H1 (cell line): ENCODE measurements around the gene PLK3.

Source experiments
- BCL11A ChIP-seq, 2 experiments: IDR thresholded peaks; one replicate each; pipeline ENCODE4 v1.6.1; 2011; ENCODE audit warnings: low read depth in 2 of 2, low read length in 2 of 2, mild to moderate bottlenecking in 2 of 2
- CEBPB ChIP-seq: IDR thresholded peaks from 2 replicates; pipeline ENCODE4 v1.6.1; 2012; ENCODE audit warnings: low read depth, low read length
- CTCF ChIP-seq, 3 experiments: IDR thresholded peaks; 1 replicate in 2 of 3; 2 replicates in 1 of 3; pipeline versions ENCODE4 v1.5.1 to v1.6.1; 2011; ENCODE audit warnings: low read length in 3 of 3, mild to moderate bottlenecking in 3 of 3, inconsistent platforms in 2 of 3, low read depth in 1 of 3, moderate library complexity in 1 of 3; ENCODE audit not compliant: insufficient read depth in 1 of 3; ENCODE audit errors: control extremely low read depth in 1 of 3
- EGR1 ChIP-seq: IDR thresholded peaks from 2 replicates; pipeline ENCODE4 v1.6.1; 2011; ENCODE audit warnings: low read depth, low read length, borderline replicate concordance
- RBBP5 ChIP-seq: IDR thresholded peaks from 2 replicates; pipeline ENCODE4 v1.7.1; 2012; ENCODE audit warnings: low read depth, mild to moderate bottlenecking, inconsistent platforms, low read length, moderate library complexity, borderline replicate concordance
- SUZ12 ChIP-seq: fragments of 200-600 bp; sonication (generic); IDR thresholded peaks from 2 replicates; pipeline ENCODE4 v1.6.1; 2012; ENCODE audit warnings: mild to moderate bottlenecking, inconsistent platforms, low read length, moderate library complexity, mixed read lengths

- TF ChIP-seq EGR1, result no peak
- no peak for TF ChIP-seq RBBP5
- TF ChIP-seq SUZ12, result no peak
- TF ChIP-seq BCL11A (IDR thresholded peaks at IDR 0.05; ENCODE audit: low read depth in 2 of 2, low read length in 2 of 2), result no peak
- no peak for TF ChIP-seq CTCF (IDR thresholded peaks at IDR 0.05; ENCODE audit: control extremely low read depth in 1 of 3, insufficient read depth in 1 of 3, low read depth in 1 of 3, low read length in 3 of 3)
- no peak for TF ChIP-seq CEBPB
These were observed 42.8 kb upstream of the PLK3 start for GRCh38 chr1:44757420-44757819.
